Measurements from ENCODE around the gene NVL.
A peak's percentile ranks its signal among the peaks of the same experiment; 100 is the strongest.
"Not testable (repeated sequence)": the region's sequence is repeated elsewhere in the genome, so short reads cannot be mapped to it uniquely, and the experiment has no call there.

The NVL gene

GRCh38 chr1:224211206-224211962 is 118.6 kb downstream of the NVL start:
- TF ChIP-seq EZH2 (IDR thresholded peaks at IDR 0.05; ENCODE audit: borderline replicate concordance, low read depth, low read length, severe bottlenecking) = no peak
- no peak for TF ChIP-seq CTCF (IDR thresholded peaks at IDR 0.05; ENCODE audit: borderline replicate concordance, extremely low read depth, low read length, poor library complexity, severe bottlenecking)
- DNase-seq (no peak), ATAC-seq (ENCODE audit: insufficient read depth, low read depth) (no peak)
- H3K36me3 ChIP-seq (ENCODE audit: insufficient read depth, low read length) = no peaks in the 10 kb centered on the region
- H3K4me1 ChIP-seq (ENCODE audit: insufficient read depth, low read length) = no peaks in the 10 kb centered on the region
- H2AFZ ChIP-seq (ENCODE audit: low read depth, low read length) = no peak overlapping the region
- H3K4me3 ChIP-seq (ENCODE audit: low read depth in 1 of 2, low read length in 2 of 2) = no peak overlapping the region
- H3K27me3 ChIP-seq (ENCODE audit: insufficient read depth, low read length, poor library complexity) = no peaks in the 10 kb centered on the region
- H3K79me2 ChIP-seq (ENCODE audit: insufficient read depth, low read length) = no peaks in the 10 kb centered on the region
- no peak overlapping the region for H3K27ac ChIP-seq (ENCODE audit: low read length)
- no peak overlapping the region for H3K4me2 ChIP-seq (ENCODE audit: insufficient read depth, low read length)
- H3K9ac ChIP-seq (ENCODE audit: low read depth, low read length) = no peak overlapping the region
- H4K20me1 ChIP-seq (ENCODE audit: insufficient read depth, low read length) = no peaks in the 10 kb centered on the region
- no peaks in the 10 kb centered on the region for H3K9me3 ChIP-seq (ENCODE audit: insufficient read depth, low read length, severe bottlenecking)

GRCh38 chr1:224205931-224206538 is 123.9 kb downstream of the NVL start:
- not testable (repeated sequence) for H3K79me2 ChIP-seq (ENCODE audit: insufficient read depth, low read length); H3K27me3 ChIP-seq (ENCODE audit: insufficient read depth, low read length, poor library complexity); H2AFZ ChIP-seq (ENCODE audit: low read depth, low read length); H3K27ac ChIP-seq (ENCODE audit: low read length); H3K4me3 ChIP-seq (ENCODE audit: low read depth in 1 of 2, low read length in 2 of 2); DNase-seq; H3K9me3 ChIP-seq (ENCODE audit: insufficient read depth, low read length, severe bottlenecking); H4K20me1 ChIP-seq (ENCODE audit: insufficient read depth, low read length); H3K9ac ChIP-seq (ENCODE audit: low read depth, low read length); H3K36me3 ChIP-seq (ENCODE audit: insufficient read depth, low read length); ATAC-seq (ENCODE audit: insufficient read depth, low read depth)
- Histone ChIP-seq H3K4me1 (ENCODE audit: insufficient read depth, low read length) (peaks cover 29% of the 10 kb centered on the region), H3K4me2 (ENCODE audit: insufficient read depth, low read length) (peak overlapping the region; percentile 60; the same call in 1 of the 2 replicates)

DNA sequence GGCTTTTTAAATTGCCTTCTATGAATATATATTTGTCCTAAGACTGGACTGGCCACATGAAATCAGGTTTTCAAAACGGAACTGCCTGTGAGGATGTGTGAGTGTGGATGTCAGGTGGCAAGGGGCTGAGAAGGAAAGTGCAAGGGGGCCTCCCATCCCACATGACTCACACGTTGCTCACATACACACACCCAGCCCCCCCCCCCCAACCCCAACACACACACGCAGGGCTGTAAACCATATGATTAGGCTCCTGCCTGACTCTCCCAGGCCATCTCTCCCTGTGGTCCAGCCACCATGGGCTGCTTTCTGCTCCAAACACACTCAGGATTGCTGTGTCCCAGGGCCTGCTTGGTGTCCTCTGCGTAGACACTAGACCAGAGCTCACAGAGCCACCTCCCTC is 124.5 kb downstream of the NVL start:
- DNase-seq = peak; percentile 33
- H3K9ac ChIP-seq (ENCODE audit: low read depth, low read length) = no peak overlapping the region; the same call in 1 of the 2 replicates
- no peaks in the 10 kb centered on the region for H3K27me3 ChIP-seq (ENCODE audit: insufficient read depth, low read length, poor library complexity)
- H3K4me3 ChIP-seq (ENCODE audit: low read depth in 1 of 2, low read length in 2 of 2) = peak overlapping the region in 1 of 2 experiments; percentile 45; a peak in 1 of 4 replicates
- H3K27ac ChIP-seq (ENCODE audit: low read length) = peak overlapping the region; percentile 57; the same call in 1 of the 2 replicates
- H3K4me1 ChIP-seq (ENCODE audit: insufficient read depth, low read length) = peaks cover 29% of the 10 kb centered on the region
- H4K20me1 ChIP-seq (ENCODE audit: insufficient read depth, low read length) = no peaks in the 10 kb centered on the region
- H2AFZ ChIP-seq (ENCODE audit: low read depth, low read length) = 0 out of 2 replicates have a peak overlapping the region, but pooled peaks have one; percentile 43
- H3K4me2 ChIP-seq (ENCODE audit: insufficient read depth, low read length) = peak overlapping the region; percentile 60
- no peak for TF ChIP-seq CTCF (IDR thresholded peaks at IDR 0.05; ENCODE audit: borderline replicate concordance, extremely low read depth, low read length, poor library complexity, severe bottlenecking)
- H3K9me3 ChIP-seq (ENCODE audit: insufficient read depth, low read length, severe bottlenecking) = no peaks in the 10 kb centered on the region
- ATAC-seq (ENCODE audit: insufficient read depth, low read depth) = peak; percentile 66
- H3K79me2 ChIP-seq (ENCODE audit: insufficient read depth, low read length) = no peaks in the 10 kb centered on the region
- no peaks in the 10 kb centered on the region for H3K36me3 ChIP-seq (ENCODE audit: insufficient read depth, low read length)

DNA sequence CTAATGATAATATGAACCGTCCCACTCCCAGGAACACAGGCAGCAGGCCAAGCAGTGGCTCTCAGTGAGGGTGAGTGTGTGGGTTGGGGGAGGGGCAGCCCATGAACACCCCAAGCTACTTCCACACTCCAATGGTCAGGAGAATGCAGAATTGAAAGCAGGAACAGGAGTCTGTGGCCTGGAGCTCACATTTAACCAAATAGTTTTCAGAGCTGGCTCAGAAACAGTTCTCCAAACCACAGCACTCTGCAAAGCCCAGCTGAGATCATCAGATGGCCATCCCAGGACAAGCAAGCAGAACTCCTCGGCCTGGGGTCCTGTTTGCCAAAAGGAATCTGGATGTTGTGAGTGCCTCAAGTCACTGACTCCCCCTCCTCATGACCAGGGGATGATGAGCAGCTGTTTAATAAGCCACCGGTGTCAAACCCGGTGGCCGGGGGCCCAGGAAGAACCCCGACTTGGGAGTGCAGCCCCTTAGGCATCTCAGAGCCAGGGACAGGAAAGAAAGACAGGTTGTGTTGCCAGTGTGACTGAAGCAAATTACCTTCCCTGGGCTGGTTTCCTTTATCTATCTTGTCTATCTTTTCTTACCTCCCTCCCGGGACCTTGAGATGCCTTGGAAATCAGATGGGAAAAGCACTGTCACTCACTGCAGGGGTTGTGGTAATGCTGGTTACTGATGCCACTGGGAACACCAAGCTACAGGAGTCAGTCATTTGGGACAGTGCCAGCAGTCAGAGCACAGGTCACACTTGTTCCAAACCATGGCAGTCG is 126.5 kb downstream of the NVL start:
- H3K9ac ChIP-seq (ENCODE audit: low read depth, low read length) = no peak overlapping the region
- no peaks in the 10 kb centered on the region for H3K79me2 ChIP-seq (ENCODE audit: insufficient read depth, low read length)
- no peak for DNase-seq
- no peaks in the 10 kb centered on the region for H3K27me3 ChIP-seq (ENCODE audit: insufficient read depth, low read length, poor library complexity)
- no peak overlapping the region for H3K4me3 ChIP-seq (ENCODE audit: low read depth in 1 of 2, low read length in 2 of 2)
- no peaks in the 10 kb centered on the region for H3K36me3 ChIP-seq (ENCODE audit: insufficient read depth, low read length)
- H2AFZ ChIP-seq (ENCODE audit: low read depth, low read length) = no peak overlapping the region
- H3K27ac ChIP-seq (ENCODE audit: low read length) = no peak overlapping the region
- H3K4me1 ChIP-seq (ENCODE audit: insufficient read depth, low read length) = peaks cover 29% of the 10 kb centered on the region
- no peaks in the 10 kb centered on the region for H4K20me1 ChIP-seq (ENCODE audit: insufficient read depth, low read length)
- 0 out of 2 replicates have a peak overlapping the region, but pooled peaks have one; percentile 19 for H3K4me2 ChIP-seq (ENCODE audit: insufficient read depth, low read length)
- TF ChIP-seq EZH2 (IDR thresholded peaks at IDR 0.05; ENCODE audit: borderline replicate concordance, low read depth, low read length, severe bottlenecking) (no peak), CTCF (IDR thresholded peaks at IDR 0.05; ENCODE audit: borderline replicate concordance, extremely low read depth, low read length, poor library complexity, severe bottlenecking) (no peak)
- ATAC-seq (ENCODE audit: insufficient read depth, low read depth) = no peak
- H3K9me3 ChIP-seq (ENCODE audit: insufficient read depth, low read length, severe bottlenecking) = no peaks in the 10 kb centered on the region

Data from DND-41 (cell line).